HEK293 (cell line): ENCODE results near the gene KCNAB1.

Source experiments
- CTCF ChIA-PET: fragments of 350-600 bp; formaldehyde crosslinking; extraction: SDS; loops from one replicate; lab custom pipeline; 2021; ENCODE audit warnings: antibody characterized with exemption; lab: Yijun Ruan, JAX
- POLR2A ChIA-PET: fragments of 300-600 bp; formaldehyde crosslinking; extraction: SDS; loops from one replicate; lab custom pipeline; 2020; ENCODE audit warnings: antibody characterized with exemption, inconsistent platforms; lab: Yijun Ruan, JAX
- H3K27ac ChIP-seq: fragments of 200-500 bp; sonication (Bioruptor generic); 2 replicates; pipeline ENCODE4 v1.5.1; 2014; ENCODE audit warnings: low read depth, low read length, control low read depth, inconsistent platforms; ENCODE audit errors: extremely low read depth
- H3K36me3 ChIP-seq, 2 experiments: fragments of 200-500 bp in 1 of 2; sonication (Bioruptor generic) in 1 of 2; 1 replicate in 1 of 2; 2 replicates in 1 of 2; pipeline ENCODE4 v1.5.1; 2014 to 2017; ENCODE audit warnings: inconsistent platforms in 2 of 2, low read length in 2 of 2; ENCODE audit not compliant: control insufficient read depth in 2 of 2, insufficient read depth in 1 of 2
- H3K4me1 ChIP-seq: fragments of 200-500 bp; sonication (Bioruptor generic); 2 replicates; pipeline ENCODE4 v1.5.1; 2014; ENCODE audit warnings: mild to moderate bottlenecking, low read length, inconsistent platforms; ENCODE audit not compliant: control insufficient read depth, insufficient read depth
- H3K4me3 ChIP-seq: 2 replicates; pipeline ENCODE4 v1.5.1; 2011; ENCODE audit warnings: low read depth, mild to moderate bottlenecking, control low read depth, low read length, moderate library complexity
- H3K9me3 ChIP-seq: fragments of 200-500 bp; sonication (Bioruptor generic); 2 replicates; pipeline ENCODE4 v1.5.1; 2014; ENCODE audit warnings: low read depth, low read length, inconsistent platforms; ENCODE audit not compliant: control insufficient read depth, insufficient read depth
- GLIS2 ChIP-seq: fragments of 450-650 bp; formaldehyde crosslinking; IDR thresholded peaks from 2 replicates; pipeline ENCODE4 v1.5.1; 2016; ENCODE audit warnings: missing biosample characterization, missing genetic modification characterization
- KLF1 ChIP-seq: fragments of 450-650 bp; formaldehyde crosslinking; IDR thresholded peaks from 2 replicates; pipeline ENCODE4 v1.5.1; 2016; ENCODE audit warnings: missing biosample characterization, missing genetic modification characterization
- REST ChIP-seq: fragments of 450-650 bp; formaldehyde crosslinking; IDR thresholded peaks from 2 replicates; pipeline ENCODE4 v1.5.1; 2016; ENCODE audit warnings: missing biosample characterization, missing genetic modification characterization
- SETDB1 ChIP-seq: IDR thresholded peaks from one replicate; pipeline ENCODE4 v1.6.1; 2017; ENCODE audit warnings: mild to moderate bottlenecking, low read length, moderate library complexity, mixed read lengths; ENCODE audit not compliant: insufficient read length
- ZNF214 ChIP-seq: fragments of 450-650 bp; formaldehyde crosslinking; IDR thresholded peaks from 2 replicates; pipeline ENCODE4 v1.5.1; 2017; ENCODE audit warnings: missing biosample characterization, mild to moderate bottlenecking, missing genetic modification characterization, borderline replicate concordance
- ZNF23 ChIP-seq: fragments of 450-650 bp; formaldehyde crosslinking; IDR thresholded peaks from 2 replicates; pipeline ENCODE4 v1.5.1; 2016; ENCODE audit warnings: missing biosample characterization, missing genetic modification characterization, borderline replicate concordance
- ZNF341 ChIP-seq: fragments of 450-650 bp; formaldehyde crosslinking; IDR thresholded peaks from 2 replicates; pipeline ENCODE4; 2016; ENCODE audit warnings: low read depth, missing biosample characterization, missing genetic modification characterization
- ZNF404 ChIP-seq: fragments of 450-650 bp; formaldehyde crosslinking; IDR thresholded peaks from 2 replicates; pipeline ENCODE4 v1.5.1; 2017; ENCODE audit warnings: missing biosample characterization, missing genetic modification characterization
- ZNF423 ChIP-seq: fragments of 450-650 bp; formaldehyde crosslinking; IDR thresholded peaks from 2 replicates; pipeline ENCODE4 v1.5.1; 2016; ENCODE audit warnings: missing biosample characterization, missing genetic modification characterization
- ZNF544 ChIP-seq: fragments of 450-650 bp; formaldehyde crosslinking; IDR thresholded peaks from 2 replicates; pipeline ENCODE4 v1.5.0; 2017; ENCODE audit warnings: missing biosample characterization, missing genetic modification characterization
- ZNF548 ChIP-seq: fragments of 450-650 bp; formaldehyde crosslinking; IDR thresholded peaks from 2 replicates; pipeline ENCODE4 v1.5.1; 2016; ENCODE audit warnings: missing biosample characterization, missing genetic modification characterization
- ZNF600 ChIP-seq: fragments of 450-650 bp; formaldehyde crosslinking; IDR thresholded peaks from 2 replicates; pipeline ENCODE4 v1.5.1; 2016; ENCODE audit warnings: missing biosample characterization, missing genetic modification characterization
- ZNF830 ChIP-seq: fragments of 450-650 bp; IDR thresholded peaks from 2 replicates; pipeline ENCODE4 v1.5.0; 2018; ENCODE audit warnings: missing biosample characterization, missing genetic modification characterization, low read depth, mild to moderate bottlenecking, moderate library complexity
- ZSCAN23 ChIP-seq: fragments of 450-650 bp; formaldehyde crosslinking; IDR thresholded peaks from 2 replicates; pipeline ENCODE4 v1.5.1; 2016; ENCODE audit warnings: missing biosample characterization, missing genetic modification characterization
- TF ChIP-seq, protein P1 (sequence below): fragments of 450-650 bp; formaldehyde crosslinking; IDR thresholded peaks from 2 replicates; pipeline ENCODE4 v1.5.1; 2016; ENCODE audit warnings: missing biosample characterization, missing genetic modification characterization
- TF ChIP-seq, protein P2 (sequence below): fragments of 450-650 bp; formaldehyde crosslinking; IDR thresholded peaks from 2 replicates; pipeline ENCODE4 v1.5.1; 2016; ENCODE audit warnings: missing biosample characterization, missing genetic modification characterization, low read depth
- TF ChIP-seq, protein P3 (sequence below): fragments of 450-650 bp; formaldehyde crosslinking; IDR thresholded peaks from 2 replicates; pipeline ENCODE4 v1.5.1; 2016; ENCODE audit warnings: missing biosample characterization, missing genetic modification characterization
- TF ChIP-seq, protein P4 (sequence below): fragments of 450-650 bp; formaldehyde crosslinking; IDR thresholded peaks from 2 replicates; pipeline ENCODE4 v1.5.1; 2016; ENCODE audit warnings: missing biosample characterization, missing genetic modification characterization

Gene KCNAB1

DNA sequence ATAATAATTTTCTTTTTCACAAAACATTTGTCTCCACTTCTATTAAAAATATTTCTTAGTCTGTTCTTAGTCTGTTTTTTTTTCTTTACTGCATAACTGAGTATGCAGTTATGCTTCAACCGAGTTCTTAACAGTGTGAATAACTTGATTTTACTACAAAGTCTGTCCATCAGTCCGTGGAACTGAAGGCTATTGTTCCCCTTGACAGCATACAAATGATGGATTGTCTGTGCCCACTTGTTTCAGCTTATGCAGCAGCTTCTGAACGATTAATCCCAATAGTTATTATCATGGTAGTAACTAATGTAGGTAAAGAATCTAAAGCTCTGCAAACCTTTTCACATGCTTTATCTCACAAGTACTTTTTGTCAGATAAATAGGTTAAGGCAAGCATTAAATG is 283.8 kb downstream of the KCNAB1 start:
- Histone ChIP-seq H3K36me3 (no peaks in the 10 kb centered on the region), H3K9me3 (no peaks in the 10 kb centered on the region), H3K27ac (no peak overlapping the region), H3K4me3 (no peak overlapping the region)
- ChIA-PET CTCF (no interaction called here), POLR2A (no interaction called here)
- TF ChIP-seq GLIS2 (tag by site-specific recombination) (no peak), ZNF548 (tag by site-specific recombination) (no peak), ZNF404 (tag by site-specific recombination) (no peak), ZNF830 (no peak), ZNF600 (no peak), ZNF23 (no peak), ZNF544 (tag by site-specific recombination) (no peak), ZNF214 (tag by site-specific recombination) (no peak), SETDB1 (no peak), ZNF341 (no peak), ZNF423 (tag by site-specific recombination) (no peak), KLF1 (no peak), ZSCAN23 (no peak), REST (tag by site-specific recombination) (no peak)
- TF ChIP-seq, protein P1, sequence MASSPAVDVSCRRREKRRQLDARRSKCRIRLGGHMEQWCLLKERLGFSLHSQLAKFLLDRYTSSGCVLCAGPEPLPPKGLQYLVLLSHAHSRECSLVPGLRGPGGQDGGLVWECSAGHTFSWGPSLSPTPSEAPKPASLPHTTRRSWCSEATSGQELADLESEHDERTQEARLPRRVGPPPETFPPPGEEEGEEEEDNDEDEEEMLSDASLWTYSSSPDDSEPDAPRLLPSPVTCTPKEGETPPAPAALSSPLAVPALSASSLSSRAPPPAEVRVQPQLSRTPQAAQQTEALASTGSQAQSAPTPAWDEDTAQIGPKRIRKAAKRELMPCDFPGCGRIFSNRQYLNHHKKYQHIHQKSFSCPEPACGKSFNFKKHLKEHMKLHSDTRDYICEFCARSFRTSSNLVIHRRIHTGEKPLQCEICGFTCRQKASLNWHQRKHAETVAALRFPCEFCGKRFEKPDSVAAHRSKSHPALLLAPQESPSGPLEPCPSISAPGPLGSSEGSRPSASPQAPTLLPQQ (tag by site-specific recombination) = no peak
- TF ChIP-seq, protein P2, sequence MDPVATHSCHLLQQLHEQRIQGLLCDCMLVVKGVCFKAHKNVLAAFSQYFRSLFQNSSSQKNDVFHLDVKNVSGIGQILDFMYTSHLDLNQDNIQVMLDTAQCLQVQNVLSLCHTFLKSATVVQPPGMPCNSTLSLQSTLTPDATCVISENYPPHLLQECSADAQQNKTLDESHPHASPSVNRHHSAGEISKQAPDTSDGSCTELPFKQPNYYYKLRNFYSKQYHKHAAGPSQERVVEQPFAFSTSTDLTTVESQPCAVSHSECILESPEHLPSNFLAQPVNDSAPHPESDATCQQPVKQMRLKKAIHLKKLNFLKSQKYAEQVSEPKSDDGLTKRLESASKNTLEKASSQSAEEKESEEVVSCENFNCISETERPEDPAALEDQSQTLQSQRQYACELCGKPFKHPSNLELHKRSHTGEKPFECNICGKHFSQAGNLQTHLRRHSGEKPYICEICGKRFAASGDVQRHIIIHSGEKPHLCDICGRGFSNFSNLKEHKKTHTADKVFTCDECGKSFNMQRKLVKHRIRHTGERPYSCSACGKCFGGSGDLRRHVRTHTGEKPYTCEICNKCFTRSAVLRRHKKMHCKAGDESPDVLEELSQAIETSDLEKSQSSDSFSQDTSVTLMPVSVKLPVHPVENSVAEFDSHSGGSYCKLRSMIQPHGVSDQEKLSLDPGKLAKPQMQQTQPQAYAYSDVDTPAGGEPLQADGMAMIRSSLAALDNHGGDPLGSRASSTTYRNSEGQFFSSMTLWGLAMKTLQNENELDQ (tag by site-specific recombination) = no peak
- TF ChIP-seq, protein P3, sequence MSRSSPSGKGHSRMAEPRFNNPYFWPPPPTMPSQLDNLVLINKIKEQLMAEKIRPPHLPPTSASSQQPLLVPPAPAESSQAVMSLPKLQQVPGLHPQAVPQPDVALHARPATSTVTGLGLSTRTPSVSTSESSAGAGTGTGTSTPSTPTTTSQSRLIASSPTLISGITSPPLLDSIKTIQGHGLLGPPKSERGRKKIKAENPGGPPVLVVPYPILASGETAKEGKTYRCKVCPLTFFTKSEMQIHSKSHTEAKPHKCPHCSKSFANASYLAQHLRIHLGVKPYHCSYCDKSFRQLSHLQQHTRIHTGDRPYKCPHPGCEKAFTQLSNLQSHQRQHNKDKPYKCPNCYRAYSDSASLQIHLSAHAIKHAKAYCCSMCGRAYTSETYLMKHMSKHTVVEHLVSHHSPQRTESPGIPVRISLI = no peak
- TF ChIP-seq, protein P4, sequence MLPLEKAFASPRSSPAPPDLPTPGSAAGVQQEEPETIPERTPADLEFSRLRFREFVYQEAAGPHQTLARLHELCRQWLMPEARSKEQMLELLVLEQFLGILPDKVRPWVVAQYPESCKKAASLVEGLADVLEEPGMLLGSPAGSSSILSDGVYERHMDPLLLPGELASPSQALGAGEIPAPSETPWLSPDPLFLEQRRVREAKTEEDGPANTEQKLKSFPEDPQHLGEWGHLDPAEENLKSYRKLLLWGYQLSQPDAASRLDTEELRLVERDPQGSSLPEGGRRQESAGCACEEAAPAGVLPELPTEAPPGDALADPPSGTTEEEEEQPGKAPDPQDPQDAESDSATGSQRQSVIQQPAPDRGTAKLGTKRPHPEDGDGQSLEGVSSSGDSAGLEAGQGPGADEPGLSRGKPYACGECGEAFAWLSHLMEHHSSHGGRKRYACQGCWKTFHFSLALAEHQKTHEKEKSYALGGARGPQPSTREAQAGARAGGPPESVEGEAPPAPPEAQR (tag by site-specific recombination) = no peak
- TF ChIP-seq, all 188 proteins: peak for 0
- no peaks in the 10 kb centered on the region for H3K4me1 ChIP-seq
